CD4-positive, alpha-beta T cell treated with Interleukin-1 beta for 1 hour (primary cell): ENCODE results near the gene STRIP1.
"Not testable (repeated sequence)": the region's sequence is repeated elsewhere in the genome, so short reads cannot be mapped to it uniquely, and the experiment has no call there.

Source experiments
- DNase-seq, 2 donors: peaks; one replicate each; pipeline ENCODE4 v3.0.0-alpha.2; 2020 to 2022

STRIP1 gene

DNA sequence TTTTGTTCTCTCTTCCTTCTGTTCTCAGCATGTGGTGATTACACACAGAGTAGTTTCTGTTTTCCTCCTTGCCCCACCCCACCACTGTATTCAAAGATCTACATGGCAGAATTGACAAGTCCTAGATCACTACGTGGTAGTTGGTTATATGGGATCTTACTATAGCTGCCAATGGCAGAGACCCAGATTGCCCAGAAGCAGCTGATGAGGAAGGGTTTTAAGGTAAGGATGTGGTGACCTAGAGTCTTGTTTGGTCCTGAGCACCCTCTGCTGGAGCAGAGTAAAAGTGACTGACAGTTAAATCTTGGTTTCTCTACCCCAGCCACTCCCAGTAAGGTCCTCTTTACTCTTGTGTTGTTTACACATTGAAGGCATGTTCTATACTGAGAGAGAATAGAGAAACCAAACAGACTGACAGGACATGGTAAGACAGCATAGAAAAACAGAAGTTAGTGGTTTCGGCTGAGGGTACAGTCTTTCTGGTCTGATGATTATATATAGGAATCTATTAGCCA, 22.8 kb upstream of the STRIP1 start:
- peak; percentile 56 to 65 for DNase-seq

GRCh38 chr1:110012100-110012780, 22.2 kb upstream of the STRIP1 start:
- DNase-seq, result peak in 1 of 2 donors; percentile 41

DNA sequence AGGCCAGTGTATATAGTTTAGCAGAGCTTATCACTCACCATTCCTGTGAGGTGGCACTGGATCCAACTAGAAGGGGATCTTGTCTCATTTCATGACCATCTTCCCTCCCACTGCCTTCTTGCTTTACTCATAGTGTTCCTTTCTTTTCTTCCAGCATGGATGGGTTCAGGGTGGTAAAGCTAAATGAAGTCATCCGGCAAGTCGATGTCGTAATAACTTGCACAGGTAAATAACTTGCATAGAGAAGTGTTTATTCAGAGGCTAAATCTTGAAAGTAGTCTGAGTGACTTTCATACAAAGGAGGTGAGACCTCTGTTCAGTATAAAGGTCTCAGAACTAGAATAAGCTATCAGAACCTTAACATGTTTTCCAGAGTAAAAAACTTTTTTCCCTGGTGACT, 16.6 kb upstream of the STRIP1 start:
- no peak for DNase-seq

GRCh38 chr1:110018396-110018795, 16.0 kb upstream of the STRIP1 start:
- DNase-seq, result no peak

GRCh38 chr1:110019770-110020169, 14.7 kb upstream of the STRIP1 start:
- no peak for DNase-seq

DNA sequence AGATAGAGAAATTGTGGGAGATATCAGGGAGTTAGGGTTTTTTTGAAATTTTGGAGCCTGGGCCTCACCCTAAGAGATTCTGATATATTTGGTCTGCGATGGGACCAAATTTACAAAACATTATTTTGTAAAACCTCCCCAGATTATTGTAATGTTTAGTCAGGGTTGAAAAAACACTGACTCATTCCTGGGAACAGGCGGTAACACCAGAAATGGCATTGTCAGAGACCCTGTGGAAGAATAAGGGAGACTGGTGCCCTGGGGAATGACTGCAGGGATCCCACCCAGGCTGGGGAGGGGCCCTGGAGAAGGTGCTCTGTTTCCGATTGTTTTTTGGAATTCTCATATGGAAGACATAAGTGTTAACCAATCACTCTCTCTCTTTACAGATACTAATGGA, 13.1 kb upstream of the STRIP1 start:
- DNase-seq, result no peak

DNA sequence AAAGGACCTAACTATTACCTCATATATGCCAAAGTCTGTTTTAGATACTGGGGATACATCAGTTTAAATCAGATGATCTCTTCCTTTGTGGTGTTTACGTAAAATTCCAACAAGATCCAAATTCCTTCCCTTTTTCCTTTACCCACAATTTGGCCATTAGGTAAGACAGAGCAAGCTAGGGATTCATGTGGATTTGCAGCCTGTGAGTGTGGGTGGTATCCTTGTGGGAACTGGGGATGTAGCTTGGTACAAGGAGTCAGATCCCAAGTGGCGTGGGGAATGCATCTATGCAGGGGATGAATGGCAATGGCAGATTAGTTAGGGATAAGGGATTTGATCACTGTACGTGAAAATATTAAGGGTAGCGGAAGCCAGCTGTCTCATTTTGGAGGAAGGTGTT, 9.8 kb upstream of the STRIP1 start:
- no peak for DNase-seq

DNA sequence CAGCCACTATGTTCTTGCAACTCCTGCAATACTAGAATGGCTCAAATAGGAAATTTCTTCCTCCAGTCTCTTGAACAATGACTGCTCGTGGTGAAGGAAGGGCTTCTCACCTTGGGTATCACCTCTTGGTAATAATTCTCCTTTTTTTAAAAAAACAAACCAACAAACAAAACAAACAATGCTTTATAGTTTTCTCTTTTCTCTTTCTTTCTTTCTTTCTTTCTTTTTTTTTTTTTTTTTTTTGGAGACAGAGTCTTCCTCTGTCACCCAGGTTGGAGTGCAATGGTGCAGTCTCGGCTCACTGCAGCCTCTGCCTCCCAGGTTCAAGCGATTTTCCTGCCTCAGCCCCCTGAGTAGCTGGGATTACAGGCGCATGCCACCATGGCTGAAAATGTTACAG, 3.7 kb upstream of the STRIP1 start:
- DNase-seq, result not testable (repeated sequence)

GRCh38 chr1:110032327-110032726, 2.1 kb upstream of the STRIP1 start:
- no peak for DNase-seq

DNA sequence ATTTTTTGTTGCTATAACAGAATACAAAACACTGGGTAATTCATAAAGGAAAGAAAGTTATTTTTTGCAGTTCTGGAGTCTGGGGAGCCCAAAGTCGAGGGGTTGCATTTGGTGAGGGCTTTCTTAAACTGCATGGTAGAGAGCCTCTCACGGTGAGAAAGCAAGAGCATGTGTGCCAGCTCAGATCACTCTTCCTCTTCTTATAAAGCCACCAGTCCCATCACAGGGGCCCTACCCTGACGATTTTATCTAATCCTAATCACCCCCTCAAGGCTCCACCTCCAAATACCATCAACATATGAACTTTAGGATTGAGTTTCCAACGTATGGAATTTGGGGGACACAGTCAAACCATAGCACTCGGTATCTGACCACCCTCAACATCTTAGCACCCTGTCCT, 1.0 kb upstream of the STRIP1 start:
- DNase-seq, result no peak

- no peak for DNase-seq
Observed at GRCh38 chr1:110034040-110034450, 379 bp upstream of the STRIP1 start.

GRCh38 chr1:110035236-110035752, 870 bp downstream of the STRIP1 start:
- no peak for DNase-seq

DNA sequence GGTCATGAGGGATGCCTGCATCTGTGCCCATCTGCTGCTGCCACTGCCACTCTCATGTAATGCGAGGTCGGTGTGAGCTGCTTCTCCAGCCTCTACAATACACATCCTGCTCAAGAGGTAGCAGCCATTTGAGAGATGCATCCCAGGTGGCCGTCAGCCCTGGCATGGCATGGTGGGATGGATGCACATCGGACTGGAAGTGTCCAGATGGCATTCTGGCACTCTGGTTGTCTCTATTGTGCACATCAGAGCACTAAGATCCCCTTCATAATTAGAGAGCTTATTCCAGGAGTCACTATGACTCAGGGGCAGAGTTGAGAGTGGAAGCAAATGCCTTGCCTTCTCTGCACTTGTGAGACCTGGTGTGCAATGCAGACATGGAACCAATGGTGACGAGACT, 3.8 kb downstream of the STRIP1 start:
- DNase-seq, result no peak

- no peak for DNase-seq
Observed at GRCh38 chr1:110039641-110040040, 5.2 kb downstream of the STRIP1 start.

GRCh38 chr1:110040548-110040947, 6.1 kb downstream of the STRIP1 start:
- DNase-seq, result no peak

DNA sequence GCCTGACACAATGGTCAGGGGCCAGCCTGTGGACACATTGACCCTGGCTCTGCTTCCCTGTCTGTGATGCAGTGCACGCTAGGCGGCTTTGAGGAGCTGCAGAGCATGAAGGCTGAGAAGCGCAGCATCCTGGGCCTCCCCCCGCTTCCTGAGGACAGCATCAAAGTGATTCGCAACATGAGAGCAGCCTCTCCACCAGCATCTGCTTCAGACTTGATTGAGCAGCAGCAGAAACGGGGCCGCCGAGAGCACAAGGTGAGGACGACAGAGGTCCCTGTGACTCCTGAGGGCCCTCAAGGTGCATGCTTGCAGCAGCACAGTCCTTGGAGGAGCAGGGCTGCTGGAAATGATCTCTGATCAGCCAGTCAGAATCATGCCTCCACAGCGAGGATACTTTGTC, 8.6 kb downstream of the STRIP1 start:
- DNase-seq, result no peak

- no peak for DNase-seq
Observed at GRCh38 chr1:110047463-110047862, 13.0 kb downstream of the STRIP1 start.

DNA sequence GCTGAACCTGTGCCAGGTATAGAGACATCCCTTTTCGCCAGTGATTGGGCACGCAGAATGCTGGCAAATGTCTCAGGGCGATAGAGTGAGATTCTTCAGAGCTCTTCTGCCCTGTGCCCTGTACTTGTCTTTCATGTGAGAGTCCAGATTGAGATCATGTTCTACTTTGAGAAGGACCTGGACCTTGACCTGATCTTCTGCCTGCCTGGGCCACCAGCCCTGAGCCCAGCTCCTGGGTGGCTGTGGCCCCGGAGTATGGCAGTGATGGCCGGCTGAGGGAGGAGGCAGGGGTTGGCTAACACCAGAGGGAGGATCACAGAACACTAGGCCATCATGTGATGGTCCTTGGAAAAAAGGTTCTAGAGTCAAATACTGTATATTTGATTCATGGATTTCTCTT, 13.8 kb downstream of the STRIP1 start:
- no peak for DNase-seq

- DNase-seq, result no peak
Observed at GRCh38 chr1:110048923-110049601, 14.6 kb downstream of the STRIP1 start.

GRCh38 chr1:110049801-110050601, 15.6 kb downstream of the STRIP1 start:
- no peak for DNase-seq

- no peak for DNase-seq
Observed at GRCh38 chr1:110050602-110051261, 16.3 kb downstream of the STRIP1 start.

- no peak for DNase-seq
Observed at GRCh38 chr1:110051262-110051648, 16.8 kb downstream of the STRIP1 start.
